LoVo (cell line): ENCODE data around the gene MAPRE3.
"Not testable (repeated sequence)": the region's sequence is repeated elsewhere in the genome, so short reads cannot be mapped to it uniquely, and the experiment has no call there.

Experiments
- DNase-seq: peaks from one replicate; pipeline ENCODE4 v3.0.0-alpha.2; 2016; ENCODE audit warnings: low spot score

The MAPRE3 gene

DNA sequence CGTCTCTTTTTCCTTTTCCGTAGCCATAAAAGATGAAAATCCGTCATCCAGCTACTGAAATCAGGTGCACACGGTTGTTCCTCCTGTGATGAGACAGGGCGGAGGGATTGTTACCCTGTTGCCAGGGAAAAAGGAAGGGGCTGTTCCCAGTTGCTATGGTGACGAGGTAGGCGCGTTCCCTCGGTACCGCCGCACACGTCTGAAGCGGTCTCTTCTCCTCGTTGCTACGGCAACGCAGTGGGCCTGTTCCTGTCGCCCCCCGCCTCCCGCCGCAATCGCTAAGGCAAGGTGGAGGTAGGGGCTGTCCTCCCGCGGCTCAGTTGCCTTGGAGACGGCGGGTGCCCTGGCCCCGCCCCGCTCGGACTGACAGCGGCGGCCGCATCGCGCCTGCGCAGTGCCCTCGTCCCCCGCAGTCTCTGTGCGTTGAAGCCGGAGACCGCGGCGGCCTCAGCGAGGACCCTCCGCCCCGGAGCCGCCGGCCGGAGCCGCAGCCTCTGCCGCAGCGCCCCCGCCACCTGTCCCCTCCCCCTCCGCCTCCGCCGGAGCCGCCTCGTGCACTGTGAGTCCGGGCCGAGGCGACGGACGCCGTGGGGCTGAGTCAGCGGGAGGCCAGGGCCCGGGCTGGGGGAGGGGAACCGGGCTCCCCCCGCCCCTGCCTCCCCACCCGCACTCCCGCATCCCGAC is at the start of gene MAPRE3:
TSS of gene MAPRE3 (plus strand) at position 394 of the 684 bp plus-strand sequence. CDS start 51,582 bp downstream, outside the sequence.
- DNase-seq: peak; percentile 88

DNA sequence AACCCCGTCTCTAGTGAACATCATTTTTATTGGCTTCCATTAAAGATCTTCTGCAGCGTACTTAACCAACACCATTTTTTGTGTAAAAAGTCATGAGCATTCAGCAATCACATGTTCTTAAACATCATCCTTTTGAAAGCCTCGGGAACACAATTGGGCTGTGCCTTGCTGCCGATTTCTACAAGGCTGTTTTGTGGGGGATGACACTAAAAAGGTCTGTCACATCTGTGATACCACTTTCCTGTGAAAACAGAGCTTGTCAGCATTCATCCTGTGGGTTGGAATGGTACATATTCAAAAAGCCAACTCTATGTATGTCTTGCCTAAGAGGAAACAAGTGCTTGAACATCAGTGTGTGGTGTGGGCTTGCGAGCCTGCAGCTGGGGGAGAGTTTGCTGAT is 49.1 kb upstream of the MAPRE3 start:
- DNase-seq: no peak

DNA sequence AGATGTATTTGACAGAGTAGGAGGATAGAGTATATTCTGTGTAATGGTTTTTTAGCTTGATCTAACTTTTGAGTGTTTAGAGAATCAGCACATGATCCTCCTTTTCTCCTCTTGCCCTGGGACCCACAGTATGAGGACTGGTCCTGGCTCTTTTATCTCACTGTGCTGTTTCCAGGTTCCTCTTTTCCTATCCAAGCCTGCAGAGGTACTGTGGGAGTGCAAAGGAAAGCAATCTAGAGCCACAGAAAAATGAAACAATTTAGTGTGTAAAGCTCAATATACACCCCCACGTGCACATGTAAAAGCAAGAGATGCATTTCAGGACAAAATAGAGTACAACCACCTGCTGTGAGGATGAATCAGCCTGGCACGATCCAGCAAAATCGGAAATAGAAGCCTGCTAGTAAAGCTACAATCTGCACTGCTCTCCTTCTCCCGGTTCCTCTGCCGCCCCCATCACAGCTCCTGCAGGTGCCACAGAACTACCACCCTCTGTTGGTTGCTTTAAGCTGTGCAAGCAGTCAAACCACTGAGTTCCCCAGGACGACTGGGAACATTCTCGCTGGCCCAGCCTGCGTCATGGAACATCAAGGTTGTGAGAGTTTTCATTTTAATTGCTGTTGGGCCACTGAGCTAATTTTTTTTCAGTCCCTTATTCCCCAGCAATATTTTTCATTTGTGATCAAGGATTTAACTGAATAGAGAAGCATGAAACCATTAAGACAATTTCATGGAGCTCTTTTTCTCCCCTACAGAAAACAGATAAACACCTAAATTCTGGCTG is 47.8 kb upstream of the MAPRE3 start:
- peak; percentile 9 for DNase-seq

DNA sequence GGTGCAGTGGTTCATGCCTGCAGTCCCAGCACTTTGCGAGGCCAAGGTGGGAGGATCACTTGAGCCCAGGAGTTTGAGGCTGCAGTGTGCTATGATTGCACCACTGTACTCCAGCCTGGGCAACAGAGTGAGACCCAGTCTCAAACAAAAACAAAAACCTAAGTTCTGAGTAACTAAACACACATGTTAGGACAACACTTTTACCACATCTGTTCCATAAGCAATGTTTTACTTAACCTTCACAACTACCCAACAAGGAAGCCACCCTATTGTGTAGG is 47.3 kb upstream of the MAPRE3 start:
- not testable (repeated sequence) for DNase-seq

DNA sequence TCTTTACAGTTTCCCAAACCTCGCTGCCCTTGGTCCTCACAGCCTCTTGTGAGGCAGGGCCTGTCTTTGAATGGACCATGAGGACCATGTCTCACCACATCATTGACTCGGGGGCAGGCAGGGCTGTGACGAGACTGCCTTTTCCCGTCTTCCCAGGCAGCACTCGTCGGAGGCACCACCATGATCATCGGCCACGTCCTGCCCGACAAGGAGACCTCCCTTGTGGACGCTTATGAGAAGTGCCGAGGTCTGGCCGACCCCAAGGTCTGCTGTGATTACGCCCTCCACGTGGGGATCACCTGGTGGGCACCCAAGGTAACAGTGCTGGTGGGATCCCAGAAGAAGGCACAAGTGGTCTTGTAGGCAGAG is 45.7 kb upstream of the MAPRE3 start:
- DNase-seq: no peak

DNA sequence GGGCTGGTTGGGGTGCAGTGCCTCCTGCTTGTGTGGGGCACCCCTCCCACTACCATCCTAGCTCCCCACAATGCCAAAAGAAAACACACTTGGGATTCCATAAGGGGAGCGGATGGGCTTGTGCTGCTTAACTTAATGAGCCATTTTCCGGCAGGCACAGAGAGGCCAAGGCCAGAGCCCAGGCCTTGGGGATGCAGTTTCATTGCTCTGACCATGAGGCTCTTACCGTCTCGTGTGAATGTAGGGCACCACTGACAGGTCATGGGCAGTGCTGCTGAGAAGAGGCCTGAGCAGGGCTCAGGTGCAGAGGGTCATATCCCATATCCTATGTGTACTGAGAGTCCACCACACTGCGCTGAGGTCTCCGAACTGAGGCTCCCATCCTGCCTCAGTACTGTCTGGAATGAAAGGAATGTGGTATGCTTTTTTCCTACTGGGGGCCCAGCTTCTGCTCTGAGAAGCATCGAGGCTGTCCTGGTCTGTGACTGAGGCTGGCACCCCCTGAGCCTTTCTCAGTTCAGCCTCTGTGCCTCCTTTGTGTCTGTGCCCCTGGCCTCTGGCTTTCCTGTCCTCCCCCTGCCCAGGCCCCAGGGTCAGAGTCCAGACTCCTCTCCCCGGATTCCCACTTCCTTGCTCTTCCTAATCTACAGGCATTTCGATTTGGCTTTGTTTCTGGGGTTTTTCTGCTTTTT is 45.2 kb upstream of the MAPRE3 start:
- DNase-seq: no peak

DNA sequence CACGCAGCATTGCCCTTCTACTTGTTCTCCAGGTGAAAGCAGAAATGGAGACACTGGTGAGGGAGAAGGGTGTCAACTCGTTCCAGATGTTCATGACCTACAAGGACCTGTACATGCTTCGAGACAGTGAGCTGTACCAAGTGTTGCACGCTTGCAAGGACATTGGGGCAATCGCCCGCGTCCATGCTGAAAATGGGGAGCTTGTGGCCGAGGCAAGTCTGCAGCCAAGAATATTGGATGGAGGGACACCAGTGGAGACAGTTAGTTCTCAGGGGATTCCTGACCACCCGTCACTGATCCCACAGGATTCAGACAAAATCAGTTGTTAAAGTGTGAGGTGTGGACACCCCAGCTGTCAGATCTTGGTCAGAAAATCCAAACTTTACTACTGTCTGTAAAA is 43.2 kb upstream of the MAPRE3 start:
- no peak for DNase-seq

DNA sequence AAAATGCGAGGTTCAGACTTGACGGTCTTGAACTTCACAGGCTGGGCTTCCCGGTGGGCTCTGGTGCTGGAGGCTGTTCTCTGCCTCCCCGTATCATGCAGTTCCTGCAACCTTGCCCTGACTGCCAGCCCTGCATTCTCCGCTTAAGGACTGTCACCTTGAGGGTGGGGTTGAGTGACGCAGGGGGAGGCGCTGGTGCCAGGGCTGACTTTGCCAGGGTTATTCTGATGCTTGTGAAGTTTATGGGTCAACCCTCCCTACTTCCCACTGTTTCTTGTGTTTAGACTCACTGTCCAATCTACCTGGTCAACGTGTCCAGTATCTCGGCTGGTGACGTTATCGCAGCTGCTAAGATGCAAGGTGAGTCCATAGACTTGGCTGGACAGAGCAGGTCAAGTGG is 37.5 kb upstream of the MAPRE3 start:
- DNase-seq: no peak

DNA sequence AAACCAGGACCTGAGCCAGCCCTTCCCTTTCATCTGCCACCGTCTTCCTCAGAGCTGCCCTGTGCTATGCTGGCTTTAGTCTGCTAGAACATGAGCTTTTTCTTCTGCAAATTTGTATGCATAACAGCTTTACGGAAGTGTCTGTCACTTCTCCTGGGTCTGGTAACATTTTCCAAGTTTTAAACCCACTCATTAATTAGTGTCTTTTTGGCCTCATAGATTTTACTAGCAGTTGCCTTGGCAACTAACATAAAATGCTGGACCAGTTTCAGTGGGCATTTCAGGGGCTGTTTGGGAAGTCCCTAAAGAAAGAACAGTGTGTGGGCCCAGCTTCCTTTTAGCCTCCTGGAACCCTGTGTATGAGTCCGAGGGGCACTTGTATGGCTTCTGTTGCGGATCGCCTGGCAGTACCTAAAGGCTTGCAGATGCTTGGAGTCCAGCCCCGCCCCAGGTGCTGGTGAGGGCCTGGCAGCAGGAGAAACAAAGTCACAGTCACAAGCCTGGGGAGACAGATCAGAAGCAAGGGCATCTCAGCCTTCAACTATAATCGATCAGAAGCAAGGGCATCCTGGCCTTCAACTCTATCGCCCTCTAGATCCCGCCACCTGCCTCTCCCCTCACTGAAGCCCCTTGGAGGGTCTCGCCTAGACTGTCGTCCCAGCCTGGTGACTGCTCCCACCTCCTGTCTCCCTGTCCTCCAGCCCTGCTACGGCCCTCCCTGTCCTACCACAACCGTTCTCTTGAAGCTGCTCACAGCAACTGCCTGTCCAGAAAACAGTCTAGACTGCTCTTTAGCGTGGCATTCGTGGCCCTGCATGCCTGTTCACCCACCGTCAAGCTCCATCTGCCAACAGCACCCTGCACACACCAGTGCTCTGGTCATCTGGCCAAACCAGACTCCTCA is 36.8 kb upstream of the MAPRE3 start:
- no peak for DNase-seq

DNA sequence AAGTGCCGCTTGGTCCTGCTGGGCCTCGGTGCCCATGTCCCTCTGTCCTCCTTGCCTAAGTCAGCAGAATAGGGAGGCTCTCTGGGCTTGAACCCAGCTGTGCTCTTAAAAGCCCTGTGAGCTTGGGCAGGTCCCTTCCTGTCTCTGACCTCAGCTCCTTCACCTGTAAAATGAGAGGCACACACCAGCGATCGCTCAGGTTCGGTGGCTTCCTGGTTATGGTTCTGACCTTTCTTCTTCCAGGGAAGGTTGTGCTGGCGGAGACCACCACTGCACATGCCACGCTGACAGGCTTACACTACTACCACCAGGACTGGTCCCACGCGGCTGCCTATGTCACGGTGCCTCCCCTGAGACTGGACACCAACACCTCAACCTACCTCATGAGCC is 36.1 kb upstream of the MAPRE3 start:
- no peak for DNase-seq

DNA sequence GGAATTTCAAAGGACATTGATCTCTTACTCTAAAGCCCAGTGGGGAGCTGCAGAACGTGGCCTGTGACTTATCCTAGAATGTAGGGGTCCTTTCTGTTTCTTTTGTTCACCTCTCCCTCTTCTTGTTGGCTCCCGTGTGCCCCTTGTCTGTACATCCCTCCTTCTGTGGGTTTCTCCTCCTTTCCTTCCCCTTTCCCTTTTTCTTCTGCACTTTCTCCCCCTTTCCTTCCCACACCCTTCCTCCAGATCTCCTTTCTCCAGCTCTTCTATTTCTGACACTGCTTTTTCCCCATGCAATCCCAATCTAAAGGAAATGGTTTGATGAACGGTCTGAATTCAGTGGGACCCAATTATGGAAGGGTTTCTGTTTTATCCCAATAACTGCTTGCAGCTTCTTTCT is 35.5 kb upstream of the MAPRE3 start:
- no peak for DNase-seq

DNA sequence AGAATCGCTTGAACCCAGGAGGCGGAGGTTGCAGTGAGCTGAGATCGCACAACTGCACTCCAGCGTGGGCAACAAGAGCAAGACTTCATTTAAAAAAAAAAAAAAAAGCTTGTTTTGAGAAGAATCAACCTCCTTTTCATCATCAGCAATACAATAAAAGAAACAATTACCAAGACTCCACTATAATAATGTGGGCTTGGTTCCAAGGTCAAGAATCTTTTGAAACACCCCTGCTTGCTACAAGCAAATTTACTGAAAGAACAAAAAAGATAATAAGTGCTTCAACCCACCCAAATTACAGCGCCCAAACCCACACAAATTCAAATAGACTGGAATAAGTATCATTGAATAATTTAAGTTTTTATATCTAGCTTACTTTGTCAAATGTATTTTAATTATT is 33.6 kb upstream of the MAPRE3 start:
- no peak for DNase-seq

DNA sequence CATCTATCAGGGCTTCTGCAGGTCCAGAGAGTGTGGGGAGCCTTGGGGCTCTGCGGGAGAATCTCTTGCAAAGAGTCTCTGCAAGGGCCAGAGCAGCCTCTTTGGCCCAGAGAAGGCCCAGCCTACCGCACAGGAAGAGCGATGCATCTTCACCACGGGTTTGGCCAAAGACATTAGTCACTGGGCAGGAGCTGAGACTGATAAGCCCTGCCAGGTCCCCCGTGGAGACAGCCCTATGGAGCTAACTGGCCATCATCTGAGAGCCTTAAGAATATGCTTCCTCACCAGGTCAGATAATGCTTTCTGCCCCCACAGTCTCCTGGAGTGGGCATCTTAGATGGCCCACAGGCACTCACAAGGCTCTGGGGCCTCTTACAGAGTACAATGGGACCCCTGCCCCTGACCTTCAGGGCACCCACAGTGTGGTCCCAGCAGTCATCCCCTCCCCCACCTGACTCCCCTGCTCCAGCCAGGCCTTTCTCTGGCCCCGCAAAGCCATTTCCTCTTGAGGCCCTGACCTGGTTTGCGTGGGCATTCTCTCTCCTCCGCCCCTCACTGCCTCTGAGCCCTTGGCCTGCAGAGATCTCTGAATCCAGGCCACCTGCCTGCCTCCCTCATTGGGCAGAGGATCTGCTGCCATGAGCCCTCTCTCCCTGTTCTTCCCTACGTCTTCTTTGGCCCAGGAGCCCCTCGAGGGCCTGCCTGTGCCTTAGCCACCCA is 31.9 kb upstream of the MAPRE3 start:
- DNase-seq: no peak

DNA sequence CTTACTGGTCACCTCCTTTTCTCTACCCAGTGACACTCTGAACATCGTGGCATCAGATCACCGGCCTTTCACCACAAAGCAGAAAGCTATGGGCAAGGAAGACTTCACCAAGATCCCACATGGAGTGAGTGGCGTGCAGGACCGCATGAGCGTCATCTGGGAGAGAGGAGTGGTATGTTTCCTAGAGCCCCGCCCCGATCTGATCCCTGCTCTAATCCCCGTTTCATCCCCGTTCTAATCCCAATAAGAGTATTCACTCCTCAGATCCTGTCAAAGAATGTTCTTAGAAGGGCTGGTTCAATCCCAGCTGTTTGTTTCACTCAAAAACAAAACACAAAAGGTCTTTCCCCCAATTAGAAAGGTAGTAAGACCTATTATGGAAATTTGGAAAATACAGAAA is 30.4 kb upstream of the MAPRE3 start:
- no peak for DNase-seq

DNA sequence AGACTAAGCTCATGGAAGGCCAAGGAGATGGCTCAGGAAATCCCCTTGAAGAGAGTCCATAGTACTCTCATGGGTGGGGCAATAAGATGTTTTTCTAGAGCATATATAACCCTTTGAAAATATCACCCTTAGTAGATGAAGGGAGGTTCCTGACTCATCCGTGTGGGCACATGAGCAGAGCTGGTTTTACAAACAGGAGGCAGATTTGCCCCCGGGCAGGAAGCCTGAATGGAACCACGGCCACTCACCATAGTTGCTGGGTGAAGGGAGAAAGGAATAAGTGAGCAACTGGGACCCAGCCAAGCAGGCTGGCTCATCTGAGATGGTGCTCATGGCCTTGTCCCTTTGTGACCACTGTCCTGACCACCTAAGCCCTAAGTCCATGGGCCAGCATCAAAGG is 29.0 kb upstream of the MAPRE3 start:
- no peak for DNase-seq

DNA sequence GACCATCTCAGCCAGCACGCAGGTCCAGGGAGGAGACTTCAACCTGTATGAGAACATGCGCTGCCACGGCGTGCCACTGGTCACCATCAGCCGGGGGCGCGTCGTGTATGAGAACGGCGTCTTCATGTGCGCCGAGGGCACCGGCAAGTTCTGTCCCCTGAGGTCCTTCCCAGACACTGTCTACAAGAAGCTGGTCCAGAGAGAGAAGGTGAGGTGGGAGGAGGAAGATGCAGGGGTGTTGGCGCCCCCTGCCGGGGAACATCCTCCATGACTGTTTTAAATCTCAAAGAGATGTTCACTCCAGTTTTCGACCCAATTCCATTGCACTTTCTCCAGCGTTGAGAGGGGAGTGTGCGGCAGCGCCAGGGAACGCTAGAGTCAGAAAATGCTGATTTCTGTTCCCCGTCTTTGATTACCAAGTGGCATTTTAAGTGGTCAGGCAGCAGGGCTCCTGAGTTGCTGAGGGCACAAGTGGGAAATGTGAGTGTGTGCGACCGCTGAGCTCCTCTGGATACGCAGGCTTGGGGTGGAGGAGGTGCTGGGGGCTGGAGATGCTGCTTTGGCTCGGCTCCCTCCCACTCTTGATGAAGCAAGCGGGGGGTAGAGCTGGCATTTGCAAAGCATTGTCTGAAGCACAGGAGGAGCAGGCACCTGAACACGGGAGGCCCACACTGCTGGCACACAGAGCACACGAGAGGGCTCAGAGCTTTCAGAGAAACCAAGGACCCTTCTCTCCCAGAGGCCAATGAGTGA is 27.7 kb upstream of the MAPRE3 start:
- peak; percentile 51 for DNase-seq

DNA sequence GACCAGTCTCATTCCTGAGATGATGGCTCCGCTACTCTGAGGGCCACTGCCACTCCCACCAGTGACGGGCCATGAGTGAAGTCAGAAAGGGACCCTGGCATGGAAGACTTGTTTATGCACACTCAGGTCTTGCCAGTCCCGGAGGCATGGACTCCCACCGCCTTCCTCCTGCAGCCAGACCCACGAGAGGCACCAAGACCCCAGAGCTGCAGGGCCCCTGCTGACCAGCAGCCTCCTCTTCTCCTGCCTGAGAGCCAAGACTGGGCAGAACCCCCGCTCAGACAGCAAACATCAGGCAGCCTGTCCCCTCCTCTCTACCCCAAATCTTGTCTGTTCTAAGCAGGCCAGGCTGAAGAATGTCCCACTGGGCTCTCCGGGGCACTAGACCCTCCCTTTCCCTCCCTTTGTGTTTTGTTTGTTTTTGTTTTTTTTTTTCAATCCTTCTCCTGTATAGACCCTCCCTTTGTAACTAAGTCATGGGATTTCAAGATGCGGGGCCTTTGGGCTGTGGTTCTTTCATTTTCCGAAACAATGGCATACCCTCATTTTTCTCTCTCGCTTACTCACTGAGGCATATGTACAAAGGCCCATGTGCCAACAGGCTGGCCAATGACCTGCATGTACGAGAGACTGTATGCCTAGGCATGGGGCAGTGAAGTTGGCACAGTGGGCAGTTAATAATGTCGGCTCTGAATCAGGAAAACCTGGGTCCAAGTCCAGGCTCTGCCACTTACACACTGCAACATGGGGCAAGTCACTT is 24.3 kb upstream of the MAPRE3 start:
- no peak for DNase-seq

DNA sequence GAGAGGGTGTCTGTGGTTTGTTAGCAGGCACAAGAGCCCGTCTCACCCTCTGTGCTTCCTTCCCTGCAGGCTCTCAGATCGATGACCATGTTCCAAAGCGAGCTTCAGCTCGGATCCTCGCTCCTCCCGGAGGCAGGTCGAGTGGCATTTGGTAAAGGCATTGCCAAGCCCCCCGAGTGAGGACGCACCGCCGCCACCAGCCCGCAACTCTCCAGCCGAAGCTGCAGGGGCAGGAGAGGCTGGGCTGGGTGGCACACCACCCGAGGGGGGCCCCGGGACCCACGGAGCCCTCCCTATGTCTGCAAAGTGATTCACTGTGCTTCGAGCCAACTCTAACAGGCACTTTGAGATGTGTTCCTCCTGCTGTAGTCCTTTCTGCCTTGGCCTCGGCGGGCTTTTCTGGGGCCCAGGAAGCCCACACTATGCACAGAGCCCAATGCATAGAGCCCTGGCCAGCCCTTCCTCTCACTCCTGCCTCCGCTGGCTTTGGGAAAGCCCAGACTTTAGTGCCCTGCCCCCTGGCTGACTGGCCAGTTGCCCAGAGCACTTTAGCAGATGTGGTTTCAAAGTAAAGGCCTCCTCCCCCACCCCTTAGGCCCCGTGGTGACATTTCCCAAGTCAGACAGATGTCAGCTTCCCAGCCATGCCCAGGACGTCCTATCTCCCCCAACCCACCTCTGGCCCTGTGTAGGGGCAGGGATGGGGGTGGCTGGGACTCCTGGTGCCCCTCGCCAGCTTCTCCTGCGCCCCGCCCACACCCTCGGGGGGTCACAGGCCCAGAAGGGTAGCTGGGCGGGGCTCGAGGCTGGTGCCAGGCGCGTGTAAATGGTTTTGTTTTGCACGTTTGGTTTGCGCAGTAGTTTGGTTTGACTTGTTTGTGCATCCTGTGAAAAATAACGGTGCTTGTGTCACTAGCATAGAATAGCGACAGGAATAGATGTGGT is 23.3 kb upstream of the MAPRE3 start:
- no peak for DNase-seq

DNA sequence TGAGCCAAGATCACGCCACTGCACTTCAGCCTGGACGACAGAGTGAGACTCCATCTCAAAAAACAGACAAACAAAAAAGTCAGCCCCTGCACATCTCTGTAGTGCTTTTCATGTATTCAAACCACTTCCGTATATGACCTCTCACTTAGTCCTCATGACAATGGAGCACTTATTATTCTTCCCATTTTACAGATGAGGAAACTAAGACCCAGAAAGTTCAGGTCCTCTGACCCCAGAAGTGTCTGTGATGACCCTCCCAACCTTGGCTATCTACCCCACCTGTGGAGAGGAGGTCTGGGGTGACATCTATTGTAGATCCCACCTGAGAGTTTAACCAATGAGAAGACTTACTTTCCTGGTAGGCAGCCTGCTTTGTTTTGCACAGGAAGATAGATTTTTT is 21.6 kb upstream of the MAPRE3 start:
- DNase-seq: no peak
